AG09309 (cell line): ENCODE results near the gene IKBKE.

Experiments
- DNase-seq: peaks from one replicate; pipeline ENCODE4 v3.0.0-alpha.2; 2010; ENCODE audit warnings: low read depth
- H3K4me3 ChIP-seq: 2 replicates; pipeline ENCODE4 v1.5.1; 2011; ENCODE audit warnings: mild to moderate bottlenecking, low read depth, low read length, moderate library complexity; ENCODE audit not compliant: control insufficient read depth
- TF ChIP-seq, protein P1 (sequence below): IDR thresholded peaks from 2 replicates; pipeline ENCODE4 v1.5.1; 2011; ENCODE audit warnings: mild to moderate bottlenecking, low read depth, low read length, inconsistent platforms; ENCODE audit not compliant: insufficient read depth, control insufficient read depth; ENCODE audit errors: missing control alignments

The IKBKE gene

DNA sequence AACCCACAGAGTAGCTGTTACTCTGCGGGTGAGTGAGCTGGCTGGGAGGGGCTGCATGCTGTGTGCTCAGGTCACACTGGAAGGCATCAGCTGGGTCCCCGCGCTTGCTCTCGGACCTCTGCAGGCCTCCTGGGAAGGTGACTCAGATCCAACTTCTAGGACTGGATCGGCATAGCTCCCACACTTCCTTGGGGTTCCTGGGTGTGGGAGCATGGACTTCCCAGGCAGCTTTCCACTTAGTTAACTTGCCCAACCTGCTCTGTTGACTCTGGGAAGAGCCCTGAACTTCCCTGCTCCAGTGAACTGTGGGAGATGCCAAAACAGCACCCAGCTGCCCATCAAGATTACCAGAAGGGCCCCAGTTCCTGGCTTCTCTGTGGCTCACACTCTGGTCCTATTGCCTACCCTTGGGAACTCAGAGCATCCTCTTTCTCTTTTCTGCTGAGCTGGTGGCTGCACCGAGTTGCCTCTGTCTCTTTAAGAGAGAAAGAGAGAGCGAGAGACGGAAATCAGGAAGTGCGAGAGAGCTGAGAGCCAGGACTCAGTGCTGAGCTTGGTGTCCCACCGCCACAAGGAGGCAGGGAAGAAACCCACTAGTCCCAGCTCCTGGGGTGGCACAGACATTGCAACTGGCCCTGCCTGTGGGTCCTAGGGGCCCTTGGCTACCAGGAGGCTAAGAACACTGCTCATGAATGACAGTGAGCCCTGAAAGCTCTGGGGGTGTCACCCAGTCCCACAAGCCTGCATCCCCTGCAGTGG is at the start of gene IKBKE:
IKBKE (plus strand) TSS at position 544 of the 759 bp plus-strand sequence. CDS start 2,752 bp downstream, outside the sequence.
- peak; percentile 31 for DNase-seq
- peak within 1 kb of the TSS; percentile 97 for H3K4me3 ChIP-seq
- TF ChIP-seq, protein P1, sequence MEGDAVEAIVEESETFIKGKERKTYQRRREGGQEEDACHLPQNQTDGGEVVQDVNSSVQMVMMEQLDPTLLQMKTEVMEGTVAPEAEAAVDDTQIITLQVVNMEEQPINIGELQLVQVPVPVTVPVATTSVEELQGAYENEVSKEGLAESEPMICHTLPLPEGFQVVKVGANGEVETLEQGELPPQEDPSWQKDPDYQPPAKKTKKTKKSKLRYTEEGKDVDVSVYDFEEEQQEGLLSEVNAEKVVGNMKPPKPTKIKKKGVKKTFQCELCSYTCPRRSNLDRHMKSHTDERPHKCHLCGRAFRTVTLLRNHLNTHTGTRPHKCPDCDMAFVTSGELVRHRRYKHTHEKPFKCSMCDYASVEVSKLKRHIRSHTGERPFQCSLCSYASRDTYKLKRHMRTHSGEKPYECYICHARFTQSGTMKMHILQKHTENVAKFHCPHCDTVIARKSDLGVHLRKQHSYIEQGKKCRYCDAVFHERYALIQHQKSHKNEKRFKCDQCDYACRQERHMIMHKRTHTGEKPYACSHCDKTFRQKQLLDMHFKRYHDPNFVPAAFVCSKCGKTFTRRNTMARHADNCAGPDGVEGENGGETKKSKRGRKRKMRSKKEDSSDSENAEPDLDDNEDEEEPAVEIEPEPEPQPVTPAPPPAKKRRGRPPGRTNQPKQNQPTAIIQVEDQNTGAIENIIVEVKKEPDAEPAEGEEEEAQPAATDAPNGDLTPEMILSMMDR, result peak; percentile 45

DNA sequence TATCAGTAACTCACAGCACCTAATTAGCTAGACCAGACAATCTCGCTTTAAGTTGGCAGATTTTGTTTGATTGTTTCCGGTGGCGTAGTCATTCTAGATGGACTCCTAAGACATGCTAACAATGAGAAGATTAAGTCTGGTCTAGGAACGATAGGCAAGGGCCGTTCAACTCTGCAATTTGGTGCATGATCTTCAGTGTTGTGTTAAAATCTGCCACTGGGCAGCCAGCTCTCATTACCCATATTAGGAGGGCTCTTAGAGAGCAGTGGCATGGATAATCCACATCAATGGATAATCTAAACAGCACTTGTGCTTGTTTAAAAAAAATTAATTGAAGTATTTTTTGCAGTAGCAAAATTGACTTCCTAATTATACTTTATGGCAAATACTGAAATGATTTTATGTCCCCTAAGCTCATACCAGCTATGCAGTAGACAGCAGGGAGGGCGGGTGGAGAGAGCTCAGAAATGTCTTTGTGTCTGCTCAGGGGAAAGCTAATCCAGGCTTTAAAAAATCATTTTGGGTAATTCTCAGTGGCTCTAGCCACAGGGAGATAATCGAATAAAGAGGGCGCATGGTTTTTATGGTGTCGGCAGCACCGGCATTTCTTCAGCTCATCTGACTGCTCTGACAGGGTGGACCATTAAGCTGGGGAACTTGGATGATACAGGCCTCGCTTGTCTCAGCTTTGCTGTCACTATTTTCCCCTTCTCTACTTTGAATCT is 48.5 kb upstream of the IKBKE start:
- no peak overlapping the region for H3K4me3 ChIP-seq
- DNase-seq, result no peak
- TF ChIP-seq, protein P1, result no peak

- no peak overlapping the region for H3K4me3 ChIP-seq
- TF ChIP-seq, protein P1, result no peak
- no peak for DNase-seq
These were observed 47.8 kb upstream of the IKBKE start for GRCh38 chr1:206422525-206422924.

DNA sequence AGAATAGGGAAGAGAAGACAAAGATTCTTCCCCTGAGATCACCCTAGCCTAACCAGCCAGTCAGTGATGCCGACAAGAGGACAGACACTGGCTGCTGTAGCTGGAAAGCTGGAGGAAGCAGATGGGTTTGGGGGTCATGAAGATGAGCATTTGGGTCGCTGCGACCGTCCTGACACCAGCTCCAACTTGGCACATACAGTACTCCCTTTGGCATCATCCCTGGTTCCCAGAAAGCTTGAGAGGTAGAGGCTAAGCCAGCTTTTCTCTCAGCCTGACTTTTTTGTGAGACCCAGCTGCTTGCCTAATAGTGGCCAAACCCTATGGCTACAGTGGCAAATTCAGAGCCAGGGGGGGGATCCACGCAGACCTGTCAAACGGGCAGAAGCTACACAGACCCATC is 43.0 kb upstream of the IKBKE start:
- no peak overlapping the region for H3K4me3 ChIP-seq
- no peak for DNase-seq
- TF ChIP-seq, protein P1, result no peak

DNA sequence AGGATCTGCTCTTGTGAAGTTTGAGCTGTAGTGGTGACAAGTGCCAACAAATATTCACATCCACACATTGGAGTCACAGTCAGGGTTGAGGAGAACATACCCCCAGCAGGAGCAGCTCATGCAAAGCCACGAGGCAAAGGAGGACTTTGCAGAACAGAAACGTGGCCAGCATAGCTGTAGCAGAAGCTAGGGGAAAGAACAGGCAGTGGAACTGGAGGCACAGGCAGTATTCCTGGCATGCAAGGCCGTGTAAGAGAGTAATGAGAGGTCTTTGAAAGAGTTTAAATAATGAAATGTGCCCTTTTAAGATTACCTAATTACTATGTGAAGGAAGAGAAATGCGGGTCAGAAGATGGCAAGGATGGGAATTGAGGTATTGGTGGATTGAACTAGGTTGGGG is 40.9 kb upstream of the IKBKE start:
- no peak overlapping the region for H3K4me3 ChIP-seq
- TF ChIP-seq, protein P1, result no peak
- no peak for DNase-seq

GRCh38 chr1:206430031-206430983 is 40.0 kb upstream of the IKBKE start:
- TF ChIP-seq, protein P1, result peak; percentile 39
- DNase-seq, result peak; percentile 68
- H3K4me3 ChIP-seq, result no peak overlapping the region
